Right cardiac atrium (tissue), 5 donors: ENCODE results near the gene NLRP1. TPM values are rescaled to one million over a fixed set of nuclear protein-coding genes. Genes with fewer than 3 reads are reported as not detected.

Experiments used
- ATAC-seq, 2 donors: fragments of 200-7000 bp; cut with Tn5 transposase; one replicate each; pipeline versions ENCODE4 v1.8.0 to v1.9.1; 2020; ENCODE audit warnings: moderate library complexity in 2 of 2, mild to moderate bottlenecking in 1 of 2
- DNase-seq, 3 donors: peaks; one replicate each; pipeline ENCODE4 v3.0.0-alpha.2; 2020
- H3K27ac ChIP-seq: one replicate; pipeline ENCODE4 v1.5.1; 2013; ENCODE audit warnings: mild to moderate bottlenecking, low read length, control low read depth, moderate library complexity
- H3K27me3 ChIP-seq: one replicate; pipeline ENCODE4 v1.6.1; 2013; ENCODE audit not compliant: control insufficient read depth, insufficient read depth
- H3K4me1 ChIP-seq: one replicate; pipeline ENCODE4 v1.6.1; 2013; ENCODE audit warnings: low read length; ENCODE audit not compliant: control insufficient read depth, insufficient read depth
- H3K4me3 ChIP-seq: one replicate; pipeline ENCODE4 v1.5.1; 2013; ENCODE audit warnings: low read length, control low read depth
- H3K9me3 ChIP-seq: one replicate; pipeline ENCODE4 v1.6.1; 2013; ENCODE audit warnings: low read length; ENCODE audit not compliant: control insufficient read depth
- WGBS: extraction: QIAGEN DNeasy Blood & Tissue Kit; methylation state at CpG from one replicate; pipeline ENCODE4 v1.1.7; 2013; 5-methylcytosine and 5-hydroxymethylcytosine counted together
- intact Hi-C, 4 donors: fragments of 100-400 bp; cut with DNase I; formaldehyde crosslinking; loops; one replicate each; pipeline versions ENCODE4 v1.11.0 to v1.14.0; 2022 to 2023
- polyA plus RNA-seq: library from polyadenylated mRNA; stranded (reverse); fragments of 200-250 nt; gene quantifications from one replicate; pipeline ENCODE4 v1.2.3, GENCODE V29; 2013
- total RNA-seq, 4 donors: library from RNA; stranded (reverse); fragmentation: NEBNext Ultra II Directional; extraction: Animal tissue kit (Norgen Biotek cat#: 25700); gene quantifications; one replicate each; pipeline ENCODE4 v1.2.1, GENCODE V29; 2021
- donor health status: healthy with polysubstance abuse.
- donor health status: DM: no; HTN: yes; CAD: no.
- donor health status: DM: no; HTN: no; CAD: no.
- donor health status: DM: no; HTN: yes; CAD: no; lungs with severe emphysema.
- donor health status: DM: yes; HTN: yes; CAD: no.

NLRP1 gene
- total and polyA plus RNA-seq, 5 donors: 10.3 to 17.5 (median 12.3) TPM

- Histone ChIP-seq H3K4me1 (peaks cover 3% of the 10 kb centered on the region), H3K27me3 (no peaks in the 10 kb centered on the region), H3K27ac (no peak overlapping the region), H3K9me3 (no peaks in the 10 kb centered on the region), H3K4me3 (no peak overlapping the region)
- ATAC-seq: no peak
- WGBS: 87% methylated on average over 6 of the region's 6 CpGs
- intact Hi-C loops: loop anchor here (5.0 to 10.0 kb wide), 4 partner anchors 116 to 849 kb away; partner anchors contain the start of gene AIPL1 (in 1 of the 4)
- DNase-seq: no peak
Observed at GRCh38 chr17:5588584-5588983, 4.3 kb upstream of the NLRP1 start.

- WGBS: 30% methylated on average over 6 of the region's 6 CpGs
- no peak for ATAC-seq
Observed at GRCh38 chr17:5587438-5588032, 3.2 kb upstream of the NLRP1 start.

GRCh38 chr17:5585836-5586521, 1.7 kb upstream of the NLRP1 start:
- DNase-seq (no peak), ATAC-seq (no peak)
- Histone ChIP-seq H3K9me3 (no peaks in the 10 kb centered on the region), H3K4me3 (no peak overlapping the region), H3K27ac (peak overlapping the region; percentile 59), H3K27me3 (no peaks in the 10 kb centered on the region), H3K4me1 (peaks cover 3% of the 10 kb centered on the region)
- intact Hi-C loops: loop anchor here (2.0 to 10.0 kb wide), 5 partner anchors 119 to 851 kb away; partner anchors contain the start of gene AIPL1 (in 1 of the 4)
- 37% methylated on average over 11 of the region's 11 CpGs for WGBS

More at GRCh38 chr17:5587438-5588032, 3.2 kb upstream of the NLRP1 start:
- H3K27me3 ChIP-seq: no peaks in the 10 kb centered on the region
- no peak overlapping the region for H3K27ac ChIP-seq
- no peak for DNase-seq
- H3K4me3 ChIP-seq: no peak overlapping the region
- intact Hi-C loops: loop anchor here (2.0 to 10.0 kb wide), 5 partner anchors 117 to 850 kb away; partner anchors contain the start of gene AIPL1 (in 1 of the 4)
- H3K4me1 ChIP-seq: peaks cover 3% of the 10 kb centered on the region
- no peaks in the 10 kb centered on the region for H3K9me3 ChIP-seq

DNA sequence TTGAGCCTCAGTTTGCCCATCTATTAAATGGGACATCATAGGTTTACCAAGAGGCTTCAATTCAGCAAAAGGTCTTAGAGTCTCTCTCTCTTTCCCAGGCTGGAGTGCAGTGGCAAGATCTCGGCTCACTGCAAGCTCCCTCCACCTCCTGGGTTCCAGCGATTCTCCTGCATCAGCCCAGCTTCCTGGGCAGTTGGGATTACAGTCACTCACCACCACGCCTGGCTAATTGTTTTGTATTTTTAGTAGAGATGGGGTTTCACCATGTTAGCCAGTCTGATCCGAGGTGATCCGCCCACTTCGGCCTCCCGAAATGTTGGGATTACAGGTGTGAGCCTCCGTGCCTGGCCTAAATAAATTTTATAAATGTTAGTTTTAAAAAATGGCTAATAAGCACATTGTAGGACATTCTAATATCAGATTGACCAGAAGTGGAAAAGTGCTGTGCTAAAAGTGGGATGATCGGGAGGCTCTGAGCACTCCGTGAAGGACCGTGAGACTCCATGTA, 1.0 kb upstream of the NLRP1 start:
- ATAC-seq (no peak), DNase-seq (peak in 1 of 3 donors; percentile 54)
- Histone ChIP-seq H3K27ac (peak overlapping the region; percentile 79), H3K4me3 (no peak overlapping the region), H3K27me3 (no peaks in the 10 kb centered on the region), H3K4me1 (peaks cover 3% of the 10 kb centered on the region), H3K9me3 (no peaks in the 10 kb centered on the region)
- WGBS: 90% methylated on average over 11 of the region's 11 CpGs
- intact Hi-C loops: loop anchor here (5.0 to 10.0 kb wide), 4 partner anchors 119 to 852 kb away; partner anchors contain the start of gene AIPL1 (in 1 of the 4)

DNA sequence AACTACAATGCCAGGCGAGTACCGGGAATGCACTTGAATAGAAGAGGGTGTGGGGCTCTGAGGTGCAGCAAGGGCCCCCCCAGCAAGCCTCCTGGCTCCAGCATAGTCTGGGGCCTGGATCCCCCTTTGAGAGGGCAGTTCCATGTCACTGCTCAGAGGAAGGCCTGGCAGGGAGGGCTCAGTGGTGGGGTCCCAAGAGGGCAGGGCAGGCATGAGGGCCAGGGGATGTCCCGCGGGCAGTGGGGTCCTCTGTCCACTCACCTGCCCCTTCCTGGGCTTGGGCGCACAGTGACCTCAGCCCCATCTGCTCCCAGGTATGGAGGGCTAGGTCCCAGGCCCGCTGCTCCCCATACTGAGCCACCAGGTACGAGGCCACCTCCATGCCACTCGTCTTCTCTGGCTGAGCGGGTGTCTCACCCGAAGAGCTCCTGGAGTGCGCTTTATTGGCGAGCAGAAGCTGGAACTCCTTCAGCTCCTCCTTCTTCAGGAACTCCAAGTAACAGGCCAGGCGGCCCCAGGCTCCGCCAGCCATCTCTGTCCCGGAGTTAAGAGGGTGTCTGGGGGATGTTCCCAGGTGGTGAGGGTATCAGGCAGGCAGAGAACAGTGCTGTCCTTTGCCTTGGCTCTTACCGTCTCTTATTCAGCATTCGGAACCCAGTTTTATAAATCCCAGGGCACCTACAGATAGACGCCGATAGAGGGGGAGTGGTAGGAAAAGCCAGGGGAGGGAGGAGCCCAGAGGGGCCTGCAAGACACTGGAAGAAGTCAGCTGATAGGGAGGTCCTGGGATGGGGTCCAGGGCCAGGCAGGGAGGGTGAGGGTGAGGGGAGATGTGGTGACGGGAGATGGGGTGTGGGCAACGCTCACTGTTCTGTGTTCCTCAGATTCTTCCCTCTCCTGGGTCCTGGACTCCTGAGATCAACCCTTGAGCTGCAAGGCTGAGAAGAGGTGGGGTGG, 605 bp downstream of the NLRP1 start:
- ATAC-seq (peak; percentile 51 to 52), DNase-seq (peak; percentile 39 to 78 (median 78))
- Histone ChIP-seq H3K27me3 (no peaks in the 10 kb centered on the region), H3K9me3 (no peaks in the 10 kb centered on the region), H3K4me3 (peak overlapping the region; percentile 58), H3K27ac (peak overlapping the region; percentile 79), H3K4me1 (peaks cover 3% of the 10 kb centered on the region)
- 42% methylated on average over 21 of the region's 21 CpGs for WGBS
- intact Hi-C loops: loop anchor here in 3 of 4 donors (10.0 kb wide), 2 partner anchors 121 to 461 kb away; no protein-coding TSS in a partner anchor

DNA sequence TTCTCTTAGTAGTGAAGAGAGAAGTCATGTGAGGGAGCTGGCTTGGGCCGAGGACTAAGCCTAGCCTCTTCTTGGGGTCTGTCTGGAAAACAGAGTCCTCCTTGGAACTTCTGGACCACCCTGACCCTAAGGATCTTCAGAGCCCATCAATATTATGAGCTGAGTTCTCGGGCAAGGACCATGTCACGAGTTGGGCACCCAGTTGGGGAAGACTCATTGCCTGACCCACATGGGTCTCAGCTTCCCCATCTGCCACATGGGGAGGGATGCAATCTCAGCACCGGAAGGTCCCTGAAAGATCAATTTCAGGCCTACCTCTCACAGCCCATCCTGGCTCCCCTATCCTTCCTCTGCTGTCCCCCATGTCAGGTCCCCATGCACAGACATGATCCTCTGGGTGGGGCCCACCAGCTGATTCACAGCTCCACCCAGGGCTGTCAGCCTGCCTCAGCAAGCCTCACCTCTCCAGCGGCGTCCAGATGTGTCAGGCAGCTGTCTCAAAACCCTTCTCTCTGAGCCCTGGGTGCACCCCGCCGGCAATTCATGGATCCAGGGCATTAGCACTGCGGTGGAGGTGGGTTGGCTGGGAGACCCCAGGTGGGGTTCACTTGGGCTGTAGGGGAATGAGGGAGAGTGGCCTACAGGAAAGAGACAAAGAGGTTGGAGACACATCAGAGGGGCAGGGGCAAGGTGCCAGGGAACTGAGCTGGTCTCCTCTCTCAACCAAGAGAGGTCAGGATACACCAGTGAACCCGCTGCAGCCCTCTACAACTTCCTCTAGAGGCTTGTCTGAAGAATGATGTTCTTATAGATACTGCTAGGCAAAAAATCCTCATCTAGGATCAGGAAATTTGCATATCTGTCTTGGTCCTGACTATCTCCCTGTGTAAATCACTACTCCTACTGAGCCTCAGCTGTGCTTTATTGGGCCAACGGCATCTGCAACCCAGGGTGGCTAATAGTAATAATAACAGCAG, 1.8 kb downstream of the NLRP1 start:
- Histone ChIP-seq H3K9me3 (no peaks in the 10 kb centered on the region), H3K4me3 (no peak overlapping the region), H3K4me1 (peaks cover 3% of the 10 kb centered on the region), H3K27me3 (no peaks in the 10 kb centered on the region), H3K27ac (no peak overlapping the region)
- DNase-seq (peak in 1 of 3 donors; percentile 55), ATAC-seq (no peak)
- 69% methylated on average over 11 of the region's 11 CpGs for whole genome bisulfite sequencing
- intact Hi-C loops: loop anchor here in 3 of 4 donors (10.0 kb wide), 2 partner anchors 122 to 462 kb away; no protein-coding TSS in a partner anchor

DNA sequence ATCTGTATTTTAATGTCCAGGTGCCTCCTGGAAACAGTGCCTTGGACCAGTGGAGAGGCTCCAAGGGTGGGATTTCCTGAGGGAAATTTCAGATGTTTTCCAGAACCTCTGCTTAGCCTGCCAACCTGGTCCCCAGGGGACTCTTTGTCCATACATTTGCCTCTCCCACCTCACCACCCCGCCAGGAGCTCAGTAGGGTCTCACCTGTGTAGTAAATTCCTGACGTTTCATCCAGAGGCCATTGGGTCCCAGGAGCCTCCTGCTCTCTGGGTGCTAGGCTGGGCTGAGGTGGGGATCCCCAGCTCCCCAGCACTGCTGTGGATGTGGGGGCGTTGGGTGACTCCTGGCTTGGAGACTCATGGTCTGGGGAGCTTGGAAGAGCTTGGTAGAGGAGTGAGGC, 2.7 kb downstream of the NLRP1 start:
- 68% methylated on average over 3 of the region's 3 CpGs for WGBS
- no peak for DNase-seq
- Histone ChIP-seq H3K4me1 (peaks cover 3% of the 10 kb centered on the region), H3K27me3 (no peaks in the 10 kb centered on the region), H3K27ac (no peak overlapping the region), H3K9me3 (no peaks in the 10 kb centered on the region), H3K4me3 (no peak overlapping the region)
- ATAC-seq: no peak
- intact Hi-C loops: loop anchor here in 3 of 4 donors (10.0 kb wide), 2 partner anchors 123 to 463 kb away; no protein-coding TSS in a partner anchor

GRCh38 chr17:5580969-5581368, 3.3 kb downstream of the NLRP1 start:
- Histone ChIP-seq H3K27ac (no peak overlapping the region), H3K9me3 (no peaks in the 10 kb centered on the region), H3K4me3 (no peak overlapping the region), H3K27me3 (no peaks in the 10 kb centered on the region), H3K4me1 (peaks cover 3% of the 10 kb centered on the region)
- intact Hi-C loops: loop anchor here in 3 of 4 donors (10.0 kb wide), 2 partner anchors 124 to 464 kb away; no protein-coding TSS in a partner anchor
- DNase-seq (no peak), ATAC-seq (no peak)
- WGBS: 54% methylated on average over 3 of the region's 3 CpGs

- Histone ChIP-seq H3K27me3 (no peaks in the 10 kb centered on the region), H3K4me3 (no peak overlapping the region), H3K27ac (no peak overlapping the region), H3K9me3 (no peaks in the 10 kb centered on the region), H3K4me1 (peaks cover 3% of the 10 kb centered on the region)
- intact Hi-C loops: loop anchor here in 3 of 4 donors (10.0 kb wide), 2 partner anchors 124 to 464 kb away; no protein-coding TSS in a partner anchor
- ATAC-seq (no peak), DNase-seq (no peak)
Observed at GRCh38 chr17:5580367-5580766, 3.9 kb downstream of the NLRP1 start.
